GM10248 (cell line): ENCODE measurements around the gene PRSS35.

Experiments used
- CTCF ChIA-PET: fragments of 300-600 bp; sonication (Branson Sonifier 250); formaldehyde crosslinking; extraction: SDS; loops from one replicate; lab custom pipeline; 2021; ENCODE audit warnings: antibody characterized with exemption; lab: Yijun Ruan, JAX
- POLR2A ChIA-PET: fragments of 350-650 bp; sonication (Branson Sonifier 250); formaldehyde crosslinking; extraction: SDS; loops from one replicate; lab custom pipeline; 2020; ENCODE audit warnings: antibody characterized with exemption; lab: Yijun Ruan, JAX
- DNase-seq: peaks from one replicate; pipeline ENCODE4 v3.0.0; 2012; ENCODE audit errors: extremely low spot score
- CTCF ChIP-seq: IDR thresholded peaks from 2 replicates; pipeline ENCODE4 v1.5.1; 2012; ENCODE audit warnings: mild to moderate bottlenecking, low read depth; ENCODE audit errors: extremely low read depth, missing control alignments, control extremely low read depth

Gene PRSS35

GRCh38 chr6:83514466-83514865 is 2.1 kb downstream of the PRSS35 start:
- no peak for DNase-seq
- ChIA-PET CTCF (interaction anchor here (0.6 to 8.1 kb wide), 33 partner anchors 9 to 1244 kb away, joined by 3 to 235 read pairs (median 4); partner anchors contain the start of genes DOP1A and UBE3D), POLR2A (no interaction called here)
- no peak for TF ChIP-seq CTCF

- peak; percentile 48 for DNase-seq
- CTCF ChIA-PET = interaction anchor here (0.6 to 8.1 kb wide), 28 partner anchors 10 to 1244 kb away, joined by 3 to 235 read pairs (median 4); partner anchors contain the start of genes DOP1A and UBE3D
- peak; percentile 79 for TF ChIP-seq CTCF
- POLR2A ChIA-PET = no interaction called here
Measured at GRCh38 chr6:83514866-83515466, 2.6 kb downstream of the PRSS35 start.

GRCh38 chr6:83517500-83517899 is 5.2 kb downstream of the PRSS35 start:
- ChIA-PET CTCF (no interaction called here), POLR2A (no interaction called here)
- no peak for TF ChIP-seq CTCF

GRCh38 chr6:83518816-83519480 is 6.6 kb downstream of the PRSS35 start:
- POLR2A ChIA-PET = no interaction called here
- no peak for DNase-seq
- CTCF ChIA-PET = interaction anchor here (0.7 to 4.5 kb wide), 4 partner anchors 15 to 452 kb away, joined by 3 to 27 read pairs (median 4); no protein-coding TSS in a partner anchor
- peak; percentile 33 for TF ChIP-seq CTCF

More at GRCh38 chr6:83517500-83517899, 5.2 kb downstream of the PRSS35 start:
- no peak for DNase-seq

- peak; percentile 75 for TF ChIP-seq CTCF
- CTCF ChIA-PET = interaction anchor here (0.6 to 1.2 kb wide), 29 partner anchors 9 to 471 kb away, joined by 3 to 14 read pairs (median 4); partner anchors contain the start of genes PRSS35 and UBE3D
- DNase-seq = peak; percentile 34
- POLR2A ChIA-PET = no interaction called here
Measured at GRCh38 chr6:83536034-83536646, 23.8 kb downstream of the PRSS35 start.
